SK-N-SH treated with all-trans-retinoic acid at 6 μM for 48 hours (cell line): Measurements from ENCODE around the gene TSHB.

Source experiments
- ATAC-seq: fragments of 200-7000 bp; cut with Tn5 transposase; 3 replicates; pipeline ENCODE4 v1.9.1; 2020; ENCODE audit warnings: mild to moderate bottlenecking, moderate library complexity
- ARNTL ChIP-seq: fragments of 450-650 bp; formaldehyde crosslinking; IDR thresholded peaks from 2 replicates; pipeline ENCODE4 v1.5.0; 2020; ENCODE audit warnings: low read depth, mild to moderate bottlenecking, moderate library complexity, borderline replicate concordance
- BACH2 ChIP-seq: fragments of 250-450 bp; sonication (Bioruptor Pico); IDR thresholded peaks from 2 replicates; pipeline ENCODE4 v1.9.0; 2021; ENCODE audit warnings: mild to moderate bottlenecking, borderline replicate concordance
- CREB5 ChIP-seq: fragments of 250-450 bp; sonication (Bioruptor Pico); IDR thresholded peaks from 2 replicates; pipeline ENCODE4 v1.5.1; 2020; ENCODE audit warnings: low read depth, mild to moderate bottlenecking, moderate library complexity
- CSDC2 ChIP-seq: fragments of 250-450 bp; sonication (Bioruptor Pico); IDR thresholded peaks from 2 replicates; pipeline ENCODE4 v1.5.0; 2020; ENCODE audit warnings: mild to moderate bottlenecking, moderate library complexity
- CSRNP3 ChIP-seq: fragments of 250-450 bp; sonication (Bioruptor Pico); IDR thresholded peaks from 2 replicates; pipeline ENCODE4 v1.5.1; 2021; ENCODE audit warnings: mild to moderate bottlenecking, moderate library complexity
- GLIS3 ChIP-seq: fragments of 250-450 bp; sonication (Bioruptor Pico); IDR thresholded peaks from 2 replicates; pipeline ENCODE4 v1.5.0; 2020; ENCODE audit warnings: mild to moderate bottlenecking, moderate library complexity
- ISL1 ChIP-seq: fragments of 250-450 bp; sonication (Bioruptor Pico); IDR thresholded peaks from 2 replicates; pipeline ENCODE4 v2.1.2; 2022; ENCODE audit warnings: mild to moderate bottlenecking, moderate library complexity
- OSR1 ChIP-seq: fragments of 250-450 bp; sonication (Bioruptor Pico); IDR thresholded peaks from 2 replicates; pipeline ENCODE4 v1.8.0; 2022; ENCODE audit warnings: moderate library complexity, mild to moderate bottlenecking, inconsistent platforms
- PATZ1 ChIP-seq: fragments of 250-450 bp; sonication (Bioruptor Pico); IDR thresholded peaks from 2 replicates; pipeline ENCODE4 v1.8.0; 2020; ENCODE audit warnings: mild to moderate bottlenecking, moderate library complexity, borderline replicate concordance
- POU6F1 ChIP-seq: fragments of 250-450 bp; sonication (Bioruptor Pico); IDR thresholded peaks from 2 replicates; pipeline ENCODE4 v1.8.0; 2021; ENCODE audit warnings: low read depth, mild to moderate bottlenecking, moderate library complexity, borderline replicate concordance
- RARB ChIP-seq: fragments of 250-450 bp; sonication (Bioruptor Pico); IDR thresholded peaks from 2 replicates; pipeline ENCODE4 v1.8.0; 2021; ENCODE audit warnings: mild to moderate bottlenecking, moderate library complexity
- SNAI2 ChIP-seq: fragments of 250-450 bp; sonication (Bioruptor Pico); IDR thresholded peaks from 2 replicates; pipeline ENCODE4 v1.5.0; 2020; ENCODE audit warnings: mild to moderate bottlenecking, moderate library complexity
- TCF4 ChIP-seq: fragments of 250-450 bp; sonication (Bioruptor Pico); IDR thresholded peaks from 2 replicates; pipeline ENCODE4 v1.8.0; 2021; ENCODE audit warnings: mild to moderate bottlenecking, moderate library complexity, borderline replicate concordance
- TOX ChIP-seq: fragments of 250-450 bp; sonication (Bioruptor Pico); IDR thresholded peaks from 2 replicates; pipeline ENCODE4 v1.8.0; 2021; ENCODE audit warnings: mild to moderate bottlenecking, moderate library complexity, borderline replicate concordance
- TSHZ2 ChIP-seq: fragments of 250-450 bp; sonication (Bioruptor Pico); IDR thresholded peaks from 2 replicates; pipeline ENCODE4 v1.5.0; 2020; ENCODE audit warnings: mild to moderate bottlenecking, moderate library complexity
- ZFP3 ChIP-seq: fragments of 250-450 bp; sonication (Bioruptor Pico); IDR thresholded peaks from 2 replicates; pipeline ENCODE4 v1.5.0; 2020; ENCODE audit warnings: mild to moderate bottlenecking, moderate library complexity
- ZNF565 ChIP-seq: fragments of 450-650 bp; formaldehyde crosslinking; conservative IDR thresholded peaks from 2 replicates; pipeline ENCODE4 v1.5.0; 2020; ENCODE audit warnings: low read depth, mild to moderate bottlenecking, moderate library complexity

TSHB gene

GRCh38 chr1:115074839-115075534 lies 45.4 kb downstream of the TSHB start (continued):
- no peak for TF ChIP-seq RARB (CRISPR knock-in tag)

GRCh38 chr1:115076384-115076915 lies 46.8 kb downstream of the TSHB start:
- no peak for TF ChIP-seq ZFP3 (CRISPR knock-in tag)
- no peak for TF ChIP-seq ARNTL (CRISPR knock-in tag)
- TF ChIP-seq TSHZ2 (CRISPR knock-in tag), result no peak
- TF ChIP-seq RARB (CRISPR knock-in tag), result no peak
- TF ChIP-seq TCF4 (CRISPR knock-in tag), result no peak
- TF ChIP-seq SNAI2 (CRISPR knock-in tag), result no peak
- no peak for TF ChIP-seq CSRNP3 (CRISPR knock-in tag)
- no peak for TF ChIP-seq CREB5 (CRISPR knock-in tag)
- TF ChIP-seq ZNF565 (CRISPR knock-in tag), result no peak
- no peak for TF ChIP-seq CSDC2
- TF ChIP-seq OSR1 (CRISPR knock-in tag), result no peak
- TF ChIP-seq PATZ1 (CRISPR knock-in tag), result no peak
- TF ChIP-seq GLIS3 (CRISPR knock-in tag), result no peak
- TF ChIP-seq, all 23 proteins: peak for 0
- no peak for ATAC-seq

GRCh38 chr1:115077286-115077983 lies 47.8 kb downstream of the TSHB start:
- TF ChIP-seq ISL1 (CRISPR knock-in tag) (peak; percentile 70), TCF4 (CRISPR knock-in tag) (no peak)
- peak; percentile 75 for ATAC-seq

- peak; percentile 36; the same call in 2 of the 3 replicates for ATAC-seq
Observed at GRCh38 chr1:115077984-115078330, 48.3 kb downstream of the TSHB start.

More at GRCh38 chr1:115077984-115078330, 48.3 kb downstream of the TSHB start:
- TF ChIP-seq TOX (CRISPR knock-in tag) (no peak), POU6F1 (no peak), PATZ1 (CRISPR knock-in tag) (no peak), ZFP3 (CRISPR knock-in tag) (no peak), BACH2 (no peak)
